GM20431 (cell line): Measurements from ENCODE around the gene BRCC3.

Source experiments
- in situ Hi-C: fragments of 300-500 bp; cut with MseI, MboI; formaldehyde crosslinking; loops from one replicate; pipeline ENCODE4 v1.15.0; 2020; ENCODE audit warnings: low sequenced_read_pairs; ENCODE audit not compliant: unreplicated experiment

The BRCC3 gene

DNA sequence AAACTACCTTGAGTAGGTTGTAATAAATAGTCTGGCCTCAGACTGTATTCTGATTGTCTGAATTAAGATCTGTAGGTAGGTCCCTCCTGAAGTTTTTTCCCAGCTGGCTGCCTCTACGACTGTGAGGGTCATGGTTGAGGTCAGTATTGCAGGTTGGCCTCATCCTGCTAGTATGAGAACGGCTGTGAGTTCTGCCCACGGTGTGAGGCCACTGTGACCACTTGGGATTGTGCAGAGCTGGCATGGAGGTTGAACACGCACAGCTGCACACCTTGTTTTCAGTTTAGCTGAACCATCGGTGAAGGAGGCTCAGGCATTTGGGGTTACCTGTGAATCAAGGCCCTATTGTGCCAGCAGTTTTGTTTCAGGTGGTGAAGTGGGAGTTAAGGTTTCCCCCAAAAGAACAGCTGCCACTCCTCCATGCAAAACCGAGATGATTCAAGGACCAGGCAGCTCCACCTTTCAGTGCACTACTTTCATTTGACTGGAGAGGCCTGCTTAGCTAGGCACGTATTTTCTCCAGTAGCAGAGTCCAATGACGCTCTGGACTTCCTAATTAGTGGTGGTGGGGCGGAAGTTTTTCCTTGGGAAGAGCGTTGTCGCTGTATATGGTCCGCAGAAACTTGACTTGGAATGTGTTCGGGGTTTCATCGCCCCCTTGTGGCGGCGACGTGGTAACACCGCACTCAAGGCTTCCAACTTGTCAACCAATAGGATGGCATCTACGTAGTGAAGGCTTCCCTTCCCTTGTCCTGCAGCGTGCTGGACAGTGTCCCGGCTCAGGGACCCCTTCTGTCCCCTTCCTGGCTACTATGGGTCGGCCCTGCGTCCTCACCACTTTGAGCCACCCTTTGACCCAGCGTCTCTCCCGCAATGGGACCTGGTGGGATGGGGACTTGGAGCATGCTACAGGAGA, 14.2 kb upstream of the BRCC3 start:
- in situ Hi-C loops = no loop called here

DNA sequence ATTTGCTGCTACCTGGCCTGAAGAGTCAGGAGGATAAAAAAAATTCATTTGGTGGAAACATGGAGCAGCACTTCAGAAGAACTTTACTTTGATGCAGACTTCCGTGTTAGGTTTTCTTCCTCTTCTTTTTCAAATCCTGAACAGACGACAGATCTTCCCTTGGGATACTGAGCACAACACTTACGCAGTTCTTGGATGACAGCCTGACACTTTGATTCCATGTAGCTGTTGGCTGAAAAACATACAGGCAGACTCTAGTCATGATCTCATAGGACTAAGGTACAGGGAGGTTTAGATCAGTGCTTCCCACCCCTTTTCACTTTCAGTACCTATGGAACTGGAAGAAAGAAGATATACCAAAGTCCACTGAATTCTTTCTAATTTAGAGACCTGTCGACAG, 9.5 kb upstream of the BRCC3 start:
- in situ Hi-C loops = no loop called here

DNA sequence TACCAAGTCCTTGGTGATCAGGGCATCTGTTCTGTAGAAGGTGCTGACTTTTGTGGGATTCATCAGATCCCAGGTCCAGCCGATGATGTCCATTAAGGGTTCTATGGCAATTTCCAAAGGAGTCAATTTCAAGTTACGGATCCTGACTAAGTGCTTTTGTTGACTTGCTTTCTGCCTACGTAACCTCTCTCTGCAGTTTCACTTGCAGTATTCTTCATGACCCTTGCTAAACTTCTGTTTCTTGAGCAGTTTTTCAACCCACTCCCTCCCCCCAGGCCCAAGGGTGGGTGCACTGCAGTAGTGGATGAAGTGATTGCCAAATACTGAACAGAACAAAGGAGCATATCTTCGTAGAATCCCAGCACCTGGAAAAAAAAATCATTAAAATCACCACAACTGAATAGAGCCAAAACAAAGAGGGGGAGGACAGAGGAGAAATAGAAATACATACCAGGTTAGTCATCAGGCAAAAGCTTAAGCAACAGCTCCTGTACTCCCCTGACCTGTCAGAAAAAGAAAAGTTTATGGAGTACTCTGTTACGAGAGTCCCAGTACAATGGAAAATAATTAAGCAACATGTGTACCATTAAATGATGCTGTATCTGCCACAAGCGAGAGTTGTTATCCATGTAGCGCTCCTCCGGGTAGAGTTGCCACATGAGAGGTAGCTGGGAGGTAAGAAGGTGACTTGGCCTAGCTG, 6.1 kb upstream of the BRCC3 start:
- in situ Hi-C loops = no loop called here

DNA sequence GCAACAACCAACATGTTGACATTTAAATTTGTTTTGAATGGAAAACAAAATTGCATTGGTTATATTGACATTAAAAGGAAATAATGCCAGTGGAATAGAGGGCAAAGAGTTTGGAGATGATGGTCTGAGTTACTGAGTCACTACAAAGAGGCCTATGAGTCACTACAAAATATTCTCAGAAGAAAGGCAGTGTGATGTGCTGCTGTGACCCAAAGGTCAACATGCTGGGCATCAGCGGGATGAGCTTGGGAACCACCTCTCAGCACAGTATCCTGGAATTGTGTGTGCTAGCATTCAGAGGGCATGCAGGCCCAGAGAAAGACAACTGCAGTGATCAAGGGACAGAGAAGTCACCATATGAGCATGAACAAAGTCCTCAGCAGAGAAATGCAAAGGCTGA, 3.1 kb upstream of the BRCC3 start:
- in situ Hi-C loops = no loop called here

DNA sequence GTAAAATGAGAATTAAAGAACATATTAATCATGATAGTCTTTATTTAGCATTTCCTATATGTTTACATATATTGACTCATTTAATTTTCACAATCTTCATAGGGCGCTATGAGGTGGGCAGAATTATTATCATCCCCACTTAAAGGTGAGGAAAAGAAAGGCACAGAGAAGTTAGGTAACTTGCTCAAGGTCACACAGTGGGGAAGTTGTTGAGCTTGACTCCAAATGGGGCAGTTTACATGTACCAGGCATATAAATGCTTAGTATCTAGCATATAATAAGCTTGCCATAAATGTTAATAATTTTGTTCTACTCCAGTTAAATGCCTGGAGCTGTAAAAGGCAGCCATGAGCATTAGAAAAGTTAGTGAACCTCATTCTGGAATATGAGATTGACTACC, 1.9 kb upstream of the BRCC3 start:
- in situ Hi-C loops = no loop called here

DNA sequence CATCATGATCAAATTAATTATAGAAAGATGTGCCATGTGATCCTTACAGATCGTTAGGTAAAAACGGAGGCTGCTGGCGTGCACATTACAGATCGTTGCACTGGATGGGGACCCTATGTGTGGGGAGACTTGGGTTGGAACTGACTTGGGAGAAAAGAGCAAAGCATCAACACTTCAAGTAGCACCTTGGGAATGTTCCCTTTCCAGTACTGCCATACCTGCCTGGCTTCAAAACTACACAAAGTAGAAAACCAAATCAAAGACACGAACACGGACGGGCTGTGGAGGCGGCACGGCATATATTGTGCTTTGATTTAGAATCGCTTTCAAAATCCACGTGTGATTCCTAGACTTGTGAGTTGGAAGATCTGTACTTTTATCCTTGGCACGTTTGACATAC, 1.3 kb upstream of the BRCC3 start:
- in situ Hi-C loops = no loop called here

DNA sequence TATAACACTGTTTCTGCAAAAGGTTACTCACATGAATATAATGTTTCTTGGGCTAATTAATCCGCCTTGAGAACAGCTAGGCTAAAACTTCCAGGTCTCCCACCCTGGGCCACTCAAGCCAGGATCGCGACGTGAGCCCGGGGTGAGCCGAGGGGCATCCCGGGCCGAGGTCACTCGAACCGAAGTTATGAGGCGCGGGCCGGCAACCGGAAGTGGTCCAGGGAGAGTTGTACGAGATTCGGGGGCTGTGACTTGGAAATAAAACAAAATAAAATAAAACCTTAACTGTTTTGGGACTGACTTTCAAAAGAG, 689 bp upstream of the BRCC3 start:
- in situ Hi-C loops = no loop called here

DNA sequence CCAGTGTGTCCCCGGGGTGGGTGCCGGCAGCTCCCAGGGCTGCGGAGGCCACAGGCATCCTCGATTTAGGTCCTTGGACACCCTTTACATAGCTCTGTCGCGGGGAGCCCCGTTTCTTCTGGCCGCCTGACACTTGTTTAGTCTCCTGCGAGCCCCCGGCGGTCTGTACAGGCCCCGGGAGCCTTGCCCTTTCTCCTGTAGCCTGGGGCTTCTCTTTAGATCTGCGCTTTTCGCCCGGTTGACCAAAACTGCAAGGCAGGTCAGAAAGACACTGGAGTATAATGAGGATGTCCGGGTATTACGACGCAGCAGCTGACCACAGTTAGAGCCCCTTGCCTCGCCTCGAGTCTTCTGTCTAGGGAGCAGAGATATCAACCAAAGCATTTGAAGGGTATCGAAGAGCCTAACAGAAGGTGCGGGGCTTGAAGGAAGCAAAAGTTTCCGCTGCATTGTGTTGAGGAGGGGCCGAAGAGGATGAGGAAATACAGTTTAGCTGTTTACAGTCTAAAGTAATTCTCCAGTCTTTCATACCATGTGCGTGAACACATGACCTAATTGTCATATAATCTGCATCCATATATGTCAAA, 479 bp downstream of the BRCC3 start:
- in situ Hi-C loops = no loop called here

DNA sequence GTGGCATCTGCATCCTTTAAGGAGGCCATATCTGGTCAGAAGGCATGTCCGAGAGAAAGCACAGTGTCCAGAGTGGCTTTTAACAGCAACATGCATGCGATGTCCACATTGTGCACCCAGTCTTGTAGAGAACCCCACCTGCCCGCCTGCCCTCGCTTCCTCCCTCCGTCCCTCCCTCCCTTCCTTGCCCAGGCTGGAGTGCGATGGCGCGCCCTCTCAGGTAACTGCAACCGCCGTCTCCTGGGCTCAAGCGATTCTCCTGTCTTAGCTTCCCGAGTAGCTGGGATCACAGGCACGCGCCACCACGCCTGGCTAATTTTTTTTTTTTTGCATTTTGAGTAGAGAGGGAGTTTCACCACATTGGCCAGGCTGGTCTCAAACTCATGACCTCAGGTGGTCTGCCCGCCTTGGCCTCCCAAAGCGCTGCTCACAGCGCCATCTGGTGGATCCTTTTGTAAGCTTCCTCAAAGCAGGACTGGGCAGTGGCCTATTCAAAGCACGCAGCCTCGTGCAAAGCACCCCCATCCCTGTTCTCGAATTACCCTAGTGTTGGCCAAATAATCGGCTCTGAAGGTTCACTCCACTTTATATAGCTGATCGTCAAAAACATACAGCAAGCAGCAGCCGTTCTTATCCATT, 15.0 kb downstream of the BRCC3 start:
- in situ Hi-C loops = no loop called here

DNA sequence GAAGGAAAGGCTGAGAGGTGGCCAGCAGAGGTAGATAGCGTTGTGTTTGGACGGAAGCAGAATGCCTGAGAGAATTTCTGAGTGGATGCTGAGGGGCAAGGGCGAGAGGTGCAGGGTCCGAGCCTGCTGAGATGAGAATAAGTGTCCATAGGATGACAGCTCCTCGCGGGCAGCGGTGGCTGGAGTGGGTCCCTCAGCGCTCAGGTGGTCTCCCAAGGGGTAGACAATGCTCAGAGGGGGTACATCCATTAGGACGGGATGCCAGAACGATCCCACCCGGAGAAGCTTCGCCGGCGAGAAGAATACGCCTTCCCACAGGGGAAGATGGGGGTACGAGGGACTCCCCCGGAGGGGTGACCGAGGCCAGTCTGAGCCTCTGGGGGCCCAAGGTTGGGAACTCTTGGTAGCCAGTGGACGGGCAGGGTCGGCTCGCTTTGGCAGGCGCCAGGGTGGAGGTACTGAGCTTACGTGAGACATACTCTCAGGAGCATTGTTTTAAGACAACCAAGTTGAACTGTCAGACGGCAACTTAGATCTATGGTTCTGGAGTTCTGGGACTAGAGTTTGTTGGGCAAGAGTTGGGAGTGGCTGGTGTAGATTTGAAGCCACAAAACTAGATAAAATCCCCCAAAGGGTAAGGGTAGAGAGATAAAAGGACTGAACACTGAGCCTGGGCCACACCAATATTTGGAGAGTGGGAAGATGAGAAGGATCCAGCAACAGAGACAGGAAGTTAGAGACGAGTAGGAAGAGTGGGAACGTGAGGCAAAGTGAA, 15.8 kb downstream of the BRCC3 start:
- in situ Hi-C loops = no loop called here

DNA sequence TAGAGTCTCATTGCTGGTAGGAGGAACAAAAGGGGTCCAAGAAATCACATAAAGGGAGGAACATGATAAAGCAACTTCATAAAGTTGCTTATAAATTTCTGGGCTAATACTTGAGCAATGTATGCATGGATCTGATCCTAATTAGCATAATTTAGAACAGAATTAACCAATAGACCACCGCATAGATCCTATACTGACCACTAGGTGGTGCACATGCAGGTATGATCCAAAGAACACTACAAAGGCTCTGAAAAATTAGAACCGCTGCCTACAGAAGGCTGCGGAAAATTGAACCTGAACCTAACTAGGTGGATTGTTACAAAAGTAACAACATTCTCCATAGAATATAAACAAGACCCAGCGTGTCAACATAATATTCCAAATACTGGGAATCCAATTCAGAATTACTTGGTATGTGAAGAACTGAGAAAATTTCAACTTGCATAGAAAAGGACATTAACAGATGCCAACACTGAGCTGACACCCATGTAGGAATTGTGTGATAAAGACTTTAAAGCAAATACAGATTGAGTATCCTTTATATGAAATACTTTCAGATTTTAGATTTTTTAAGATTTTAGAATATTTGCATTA, 23.3 kb downstream of the BRCC3 start:
- in situ Hi-C loops = no loop called here

DNA sequence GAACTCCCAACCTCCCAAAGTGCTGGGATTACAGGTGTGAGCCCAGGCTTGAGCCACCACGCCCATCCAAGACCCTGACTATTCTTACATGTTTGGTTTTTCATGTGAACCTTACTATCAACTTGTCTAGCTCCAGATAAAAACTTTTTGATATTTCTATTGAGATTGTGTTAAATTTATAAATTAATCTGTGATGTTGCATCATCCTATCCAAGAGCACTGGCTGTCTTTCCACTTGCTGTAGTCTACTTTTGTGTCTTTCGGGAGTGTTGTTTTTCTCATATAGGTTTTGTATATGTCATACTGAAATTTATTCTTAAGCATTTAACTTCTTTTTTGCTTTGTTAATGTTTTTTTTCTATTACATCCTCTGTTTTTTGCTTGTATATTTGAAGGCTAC, 34.6 kb downstream of the BRCC3 start:
- in situ Hi-C loops = no loop called here

DNA sequence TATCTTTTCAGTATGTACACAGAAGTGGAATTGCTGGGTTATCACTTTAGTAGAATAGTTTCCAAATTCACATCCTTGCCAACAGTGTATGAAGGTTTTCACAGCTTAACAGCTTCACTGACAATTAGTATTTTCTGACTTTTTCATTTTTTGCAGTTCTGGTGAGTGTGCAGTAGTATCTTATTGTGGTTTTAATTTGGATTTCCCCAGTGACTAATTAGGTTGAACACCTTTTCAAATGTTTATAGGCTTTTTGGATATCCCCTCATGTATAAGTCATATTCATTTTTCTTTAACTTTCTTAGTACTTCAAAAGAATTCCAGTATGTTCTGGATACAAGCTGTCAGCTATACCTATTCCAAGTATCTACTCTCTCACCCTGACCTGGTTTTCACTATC, 37.1 kb downstream of the BRCC3 start:
- in situ Hi-C loops = no loop called here

DNA sequence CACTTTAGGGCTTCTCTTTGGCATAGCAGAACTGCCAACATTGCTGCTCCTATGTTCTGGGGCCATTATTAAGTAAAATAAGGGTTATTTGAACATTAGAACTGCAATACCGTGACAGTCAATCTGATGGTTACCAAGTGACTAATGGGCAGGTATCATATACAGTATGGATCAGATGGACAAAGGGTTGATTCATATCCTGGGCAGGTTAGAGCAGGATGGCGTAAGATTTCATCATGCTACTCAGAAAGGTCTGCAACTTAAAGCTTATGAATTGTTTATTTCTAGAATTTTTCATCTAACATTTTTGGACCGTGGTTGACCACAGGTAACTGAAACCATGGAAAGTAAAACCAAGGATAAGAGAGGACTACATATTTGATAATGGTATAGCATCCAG, 40.9 kb downstream of the BRCC3 start:
- in situ Hi-C loops = no loop called here

DNA sequence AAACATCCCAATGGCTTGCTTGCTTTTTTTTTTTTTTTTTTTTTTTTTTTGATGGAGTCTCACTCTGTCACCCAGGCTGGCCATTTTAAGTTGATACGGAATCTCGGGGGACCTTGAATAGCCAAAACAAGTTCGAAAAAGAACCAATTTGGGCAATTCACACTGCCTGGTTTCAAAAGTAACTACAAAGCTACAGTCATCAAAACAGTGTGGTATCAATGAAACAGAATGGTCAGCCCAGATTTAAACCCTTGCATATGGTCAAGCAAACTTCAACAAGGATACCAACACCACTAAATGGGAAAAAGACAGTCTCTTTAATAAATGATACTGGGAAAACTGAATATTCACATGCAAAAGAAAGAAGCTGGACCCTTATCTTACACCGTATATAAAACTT, 41.8 kb downstream of the BRCC3 start:
- in situ Hi-C loops = no loop called here

DNA sequence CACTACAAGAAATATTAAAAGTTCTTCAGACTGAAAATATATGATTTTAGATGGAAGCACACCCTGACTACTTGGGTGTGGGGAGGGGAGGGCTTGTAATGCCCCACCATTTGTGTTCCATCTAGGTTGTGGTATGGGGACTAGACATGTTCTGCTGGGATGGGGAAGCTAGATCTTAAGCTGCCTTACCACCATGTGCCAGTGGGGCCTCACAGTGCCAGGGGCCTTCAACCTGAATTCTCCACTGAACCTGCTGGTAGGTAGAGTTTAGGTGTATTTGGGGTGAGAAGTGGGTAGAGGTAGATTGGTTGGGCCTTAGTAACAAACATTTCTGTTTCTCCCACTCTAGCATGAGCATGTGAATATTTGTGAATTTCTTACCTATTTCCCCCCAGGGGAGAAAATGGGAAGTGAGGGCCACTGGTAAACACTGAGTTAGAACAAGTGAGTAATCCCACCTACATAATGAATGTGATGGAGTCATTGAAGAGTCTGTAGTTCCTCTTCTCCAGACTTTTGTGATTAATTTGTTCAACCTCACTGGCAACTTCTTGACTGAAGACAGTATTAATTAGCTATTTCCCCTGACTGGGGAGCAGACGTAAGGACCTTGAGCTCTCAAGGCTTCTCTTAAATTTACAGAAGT, 44.0 kb downstream of the BRCC3 start:
- in situ Hi-C loops = no loop called here

DNA sequence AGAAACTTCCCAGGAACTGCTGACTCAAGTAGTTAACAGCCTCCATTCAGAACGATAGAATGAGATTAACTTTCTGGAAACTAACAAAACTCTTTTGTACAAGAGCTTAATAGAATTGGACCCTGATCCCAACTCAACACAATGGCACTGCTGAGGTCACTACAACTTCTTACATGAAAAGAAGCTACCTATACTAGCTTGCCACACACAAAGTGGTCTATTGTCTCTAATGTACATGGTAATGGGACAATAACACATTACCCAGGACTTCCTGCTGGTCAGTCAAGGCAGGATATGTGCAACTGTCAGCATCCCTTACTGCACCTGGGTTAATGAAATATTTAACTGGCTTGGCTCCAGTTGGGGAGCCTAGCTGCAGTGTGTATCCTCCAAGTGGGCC, 56.2 kb downstream of the BRCC3 start:
- in situ Hi-C loops = no loop called here

DNA sequence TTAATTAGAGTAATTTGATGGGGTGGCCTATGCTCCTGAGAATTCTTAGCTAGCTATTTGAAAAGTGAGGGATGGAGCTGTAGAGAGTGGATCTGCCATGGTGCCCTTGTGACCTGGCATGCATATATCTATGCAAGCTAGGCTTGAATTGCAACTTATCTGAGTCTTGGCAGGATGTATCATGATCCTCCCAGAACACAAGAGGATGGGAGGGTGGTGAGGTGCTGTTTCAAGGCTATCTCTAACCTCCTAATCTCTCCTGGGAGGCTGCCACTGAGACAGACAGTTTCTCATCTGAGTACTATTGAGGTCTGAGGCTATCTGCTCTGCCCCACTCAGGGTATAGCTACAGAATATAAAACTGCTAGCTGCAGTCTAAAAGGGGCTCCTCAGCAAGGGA, 56.6 kb downstream of the BRCC3 start:
- in situ Hi-C loops = no loop called here

DNA sequence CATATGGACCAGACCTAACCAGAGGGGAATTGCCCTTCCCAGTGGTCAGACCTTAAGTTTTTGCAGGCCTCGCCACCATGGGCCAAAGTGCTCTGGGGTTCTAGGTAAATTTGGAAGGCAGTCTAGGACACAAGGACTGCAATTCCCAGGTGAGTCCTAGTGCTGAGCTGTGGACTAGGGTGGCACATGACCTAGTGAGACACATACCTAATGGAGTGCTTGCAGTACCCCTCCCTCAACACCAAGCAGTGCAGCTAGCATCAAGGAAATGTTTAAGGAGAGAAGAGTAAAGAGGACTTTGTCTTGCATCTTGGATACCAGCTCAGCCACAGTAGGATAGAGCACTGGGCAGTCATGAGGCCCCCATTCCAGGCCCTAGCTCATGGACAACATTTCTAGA, 60.8 kb downstream of the BRCC3 start:
- in situ Hi-C loops = no loop called here
